Bronchial epithelial cell (primary cell): ENCODE results near the gene RNF141. TPM values are rescaled to one million over a fixed set of nuclear protein-coding genes. Genes with fewer than 3 reads are reported as not detected.

ENCODE experiments used
- DNase-seq: peaks from one replicate; pipeline ENCODE4 v3.0.0-alpha.2; 2010; ENCODE audit warnings: low read depth
- FAIRE-seq: peaks from 2 replicates; lab custom pipeline; 2011; peaks lifted over from hg19 to GRCh38; lab: Jason Lieb, UNC
- H3K27me3 ChIP-seq: 2 replicates; pipeline ENCODE4 v1.5.1; 2011; ENCODE audit warnings: low read length; ENCODE audit not compliant: control insufficient read depth, insufficient read depth
- H3K36me3 ChIP-seq: 2 replicates; pipeline ENCODE4 v1.5.1; 2011; ENCODE audit warnings: low read length; ENCODE audit not compliant: control insufficient read depth, insufficient read depth
- H3K4me3 ChIP-seq: 2 replicates; pipeline ENCODE4 v1.5.1; 2011; ENCODE audit warnings: mild to moderate bottlenecking, low read depth, low read length, control low read depth
- total RNA-seq: library from RNA; depleted of rRNA; stranded (reverse); fragments of >200 nt; gene quantifications from 2 replicates; pipeline ENCODE4 v1.2.1, GENCODE V29; 2014
- TF ChIP-seq, protein P1 (sequence below): IDR thresholded peaks from 2 replicates; pipeline ENCODE4 v1.5.1; 2011; ENCODE audit warnings: mild to moderate bottlenecking, moderate library complexity, low read length, control low read depth, inconsistent platforms; ENCODE audit not compliant: insufficient read depth, severe bottlenecking

The RNF141 gene
- total RNA-seq, 1 donor from 2014 or later, result 71.9 TPM

DNA sequence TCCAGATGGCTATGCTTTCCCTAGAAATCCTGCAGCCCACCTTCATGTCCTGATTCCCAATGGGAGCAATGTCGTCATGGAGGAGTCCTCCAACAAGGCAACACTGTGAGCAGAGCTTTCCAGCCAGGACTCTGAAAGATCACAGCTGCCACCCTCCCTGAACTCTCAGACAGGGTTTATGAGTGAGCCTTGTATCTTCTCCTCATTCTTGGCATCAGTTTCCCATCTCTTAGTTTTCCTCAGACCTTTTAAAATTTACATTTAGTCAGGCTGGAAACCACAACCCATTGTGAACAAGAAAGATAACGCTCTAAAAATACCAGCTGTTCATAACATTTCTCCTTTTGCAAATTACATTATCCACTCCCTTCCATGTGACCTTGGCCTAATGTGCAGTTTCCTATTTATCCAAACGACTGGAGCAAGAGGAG is 43.1 kb upstream of the RNF141 start:
- Histone ChIP-seq H3K36me3 (no peaks in the 10 kb centered on the region), H3K27me3 (no peaks in the 10 kb centered on the region), H3K4me3 (no peak overlapping the region)
- DNase-seq, result no peak
- FAIRE-seq, result no peak
- TF ChIP-seq, protein P1, sequence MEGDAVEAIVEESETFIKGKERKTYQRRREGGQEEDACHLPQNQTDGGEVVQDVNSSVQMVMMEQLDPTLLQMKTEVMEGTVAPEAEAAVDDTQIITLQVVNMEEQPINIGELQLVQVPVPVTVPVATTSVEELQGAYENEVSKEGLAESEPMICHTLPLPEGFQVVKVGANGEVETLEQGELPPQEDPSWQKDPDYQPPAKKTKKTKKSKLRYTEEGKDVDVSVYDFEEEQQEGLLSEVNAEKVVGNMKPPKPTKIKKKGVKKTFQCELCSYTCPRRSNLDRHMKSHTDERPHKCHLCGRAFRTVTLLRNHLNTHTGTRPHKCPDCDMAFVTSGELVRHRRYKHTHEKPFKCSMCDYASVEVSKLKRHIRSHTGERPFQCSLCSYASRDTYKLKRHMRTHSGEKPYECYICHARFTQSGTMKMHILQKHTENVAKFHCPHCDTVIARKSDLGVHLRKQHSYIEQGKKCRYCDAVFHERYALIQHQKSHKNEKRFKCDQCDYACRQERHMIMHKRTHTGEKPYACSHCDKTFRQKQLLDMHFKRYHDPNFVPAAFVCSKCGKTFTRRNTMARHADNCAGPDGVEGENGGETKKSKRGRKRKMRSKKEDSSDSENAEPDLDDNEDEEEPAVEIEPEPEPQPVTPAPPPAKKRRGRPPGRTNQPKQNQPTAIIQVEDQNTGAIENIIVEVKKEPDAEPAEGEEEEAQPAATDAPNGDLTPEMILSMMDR, result no peak

DNA sequence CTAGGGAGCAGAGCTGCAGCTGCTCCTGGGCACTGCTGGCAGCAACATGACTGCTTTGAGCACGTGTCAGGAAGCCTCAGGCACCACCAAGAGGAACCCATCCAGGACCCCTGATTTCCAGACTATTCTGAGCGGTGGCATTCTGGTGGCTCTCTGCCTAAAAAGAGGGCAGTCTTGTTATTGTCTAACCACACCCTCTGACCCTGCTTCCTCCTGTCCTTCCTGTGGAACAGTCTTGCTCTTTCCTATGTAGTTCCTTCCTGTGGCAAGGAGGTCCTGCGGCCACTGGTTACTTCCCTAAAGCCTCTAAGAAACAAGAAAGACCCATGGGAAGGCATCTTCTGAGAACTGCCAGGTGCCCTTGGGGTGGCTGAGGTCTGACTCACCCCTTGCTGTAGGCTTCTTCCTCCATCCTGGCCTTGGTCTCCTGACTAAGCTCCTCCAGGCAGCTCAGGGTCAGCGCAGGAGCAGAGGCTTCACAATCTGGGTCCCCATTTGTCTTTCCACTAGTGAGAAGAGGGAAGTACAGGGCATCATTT is 40.6 kb upstream of the RNF141 start:
- FAIRE-seq (no peak), DNase-seq (peak; percentile 58)
- TF ChIP-seq, protein P1, result no peak
- H3K27me3 ChIP-seq, result no peaks in the 10 kb centered on the region
- H3K4me3 ChIP-seq, result no peak overlapping the region
- H3K36me3 ChIP-seq, result no peaks in the 10 kb centered on the region

DNA sequence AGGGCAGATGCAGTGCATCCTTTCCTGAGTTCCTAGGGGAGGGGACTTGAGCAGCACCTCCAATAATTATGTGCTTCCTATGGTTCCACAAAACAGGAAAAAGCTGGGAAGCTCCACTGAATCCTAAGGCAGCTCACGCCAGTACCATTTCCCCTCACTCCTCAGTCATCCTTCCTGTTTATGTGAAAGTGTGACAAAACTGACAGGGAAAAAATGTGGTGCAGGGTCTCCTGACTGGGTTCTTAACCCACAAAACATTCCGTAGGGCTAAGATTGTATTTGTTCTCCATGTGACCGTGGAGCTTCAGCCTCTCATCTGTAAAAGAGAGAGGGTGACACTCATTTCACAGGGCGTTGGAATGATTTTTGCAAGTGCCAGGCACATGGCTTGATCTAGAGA is 39.6 kb upstream of the RNF141 start:
- no peak for DNase-seq
- no peak for FAIRE-seq
- TF ChIP-seq, protein P1, result no peak
- no peaks in the 10 kb centered on the region for H3K36me3 ChIP-seq
- no peaks in the 10 kb centered on the region for H3K27me3 ChIP-seq
- no peak overlapping the region for H3K4me3 ChIP-seq

DNA sequence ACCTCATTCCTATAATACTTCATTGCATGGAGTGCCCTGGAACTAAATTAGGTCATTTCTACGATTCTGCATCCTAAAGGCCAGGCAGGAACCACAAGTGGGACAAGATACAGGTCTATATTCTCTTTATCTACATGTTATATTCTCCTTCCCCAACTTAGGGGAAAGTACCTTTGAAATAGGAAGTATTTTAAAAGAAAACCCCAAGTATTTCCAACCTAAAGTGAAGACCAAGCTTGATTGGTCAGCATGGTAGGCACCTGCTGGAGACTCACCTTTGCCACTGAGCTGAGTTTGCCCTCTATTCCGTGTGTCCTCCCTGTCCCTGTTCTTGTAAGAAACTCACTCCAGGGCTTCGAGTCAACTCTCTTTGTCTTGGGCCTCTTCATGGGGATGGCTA is 38.7 kb upstream of the RNF141 start:
- Histone ChIP-seq H3K27me3 (no peaks in the 10 kb centered on the region), H3K4me3 (no peak overlapping the region), H3K36me3 (no peaks in the 10 kb centered on the region)
- TF ChIP-seq, protein P1, result no peak
- no peak for FAIRE-seq
- no peak for DNase-seq

DNA sequence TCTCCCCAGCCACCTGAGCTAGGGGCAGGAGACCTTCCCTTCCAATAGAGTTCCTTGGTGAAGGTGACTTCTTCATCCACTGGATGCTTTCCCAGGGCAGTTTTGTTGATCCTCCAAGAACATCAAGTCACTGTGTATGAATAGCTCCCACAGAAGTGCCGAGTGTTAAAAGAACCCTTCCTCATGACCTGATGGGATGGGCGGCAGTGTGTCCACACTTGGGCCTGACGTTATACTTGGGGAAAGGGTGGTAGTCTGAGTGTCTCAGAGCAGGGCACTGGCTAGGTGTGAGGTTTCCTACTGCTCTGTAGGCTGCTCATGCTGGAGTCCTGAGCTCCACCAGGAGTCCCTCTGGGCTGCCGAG is 35.0 kb upstream of the RNF141 start:
- H3K27me3 ChIP-seq, result no peaks in the 10 kb centered on the region
- no peak overlapping the region for H3K4me3 ChIP-seq
- TF ChIP-seq, protein P1, result no peak
- FAIRE-seq, result no peak
- H3K36me3 ChIP-seq, result no peaks in the 10 kb centered on the region
- DNase-seq, result no peak
